DOHH2 (cell line): ENCODE results near the gene CUL7.
A peak's percentile ranks its signal among the peaks of the same experiment; 100 is the strongest.

ENCODE experiments used
- H3F3A ChIP-seq: fragments of 200-600 bp; sonication (generic), shearing (Covaris generic); 2 replicates; pipeline ENCODE4 v1.6.0; 2016; ENCODE audit warnings: antibody characterized with exemption, mild to moderate bottlenecking; ENCODE audit not compliant: control insufficient read depth, insufficient read depth
- H3K27ac ChIP-seq: fragments of 200-600 bp; sonication (generic); 2 replicates; pipeline ENCODE4 v1.5.1; 2014; ENCODE audit warnings: low read depth, mild to moderate bottlenecking, low read length, moderate library complexity
- H3K27me3 ChIP-seq: fragments of 200-600 bp; sonication (generic); 2 replicates; pipeline ENCODE4 v1.6.1; 2014; ENCODE audit warnings: mild to moderate bottlenecking, low read length, mixed read lengths; ENCODE audit not compliant: control insufficient read depth
- H3K36me3 ChIP-seq: fragments of 200-600 bp; sonication (generic); 2 replicates; pipeline ENCODE4 v1.6.1; 2014; ENCODE audit warnings: mild to moderate bottlenecking, low read length, moderate library complexity, mixed read lengths; ENCODE audit not compliant: control insufficient read depth
- H3K4me1 ChIP-seq: fragments of 200-600 bp; sonication (generic); 2 replicates; pipeline ENCODE4 v1.6.1; 2014; ENCODE audit warnings: mild to moderate bottlenecking, low read length, mixed read lengths; ENCODE audit not compliant: control insufficient read depth
- H3K4me2 ChIP-seq: fragments of 200-600 bp; sonication (generic); 2 replicates; pipeline ENCODE4 v1.6.0; 2014; ENCODE audit warnings: mild to moderate bottlenecking, low read length, moderate library complexity
- H3K4me3 ChIP-seq: fragments of 200-600 bp; sonication (generic); 2 replicates; pipeline ENCODE4 v1.5.1; 2014; ENCODE audit warnings: mild to moderate bottlenecking, low read length, mixed read lengths
- H3K79me2 ChIP-seq: fragments of 200-600 bp; sonication (generic); 2 replicates; pipeline ENCODE4 v1.6.1; 2014; ENCODE audit warnings: mild to moderate bottlenecking, low read length, mixed read lengths; ENCODE audit not compliant: control insufficient read depth
- H3K9me2 ChIP-seq: fragments of 200-600 bp; sonication (generic); replicated peaks from 2 replicates; pipeline ENCODE4 v1.6.1; 2014; ENCODE audit warnings: mild to moderate bottlenecking, low read length, mixed read lengths; ENCODE audit not compliant: control insufficient read depth
- H3K9me3 ChIP-seq: fragments of 200-600 bp; sonication (generic); 2 replicates; pipeline ENCODE4 v1.6.1; 2014; ENCODE audit warnings: antibody characterized with exemption, low read length, mixed read lengths; ENCODE audit not compliant: control insufficient read depth, insufficient read depth
- H4K20me1 ChIP-seq: fragments of 200-600 bp; sonication (generic); 2 replicates; pipeline ENCODE4 v1.6.0; 2014; ENCODE audit warnings: low read depth, mild to moderate bottlenecking, antibody characterized with exemption, low read length, moderate library complexity; ENCODE audit not compliant: control insufficient read depth, insufficient read depth
- EZH2phosphoT487 ChIP-seq: fragments of 200-600 bp; sonication (generic); IDR thresholded peaks from 2 replicates; pipeline ENCODE4 v1.6.1; 2017; ENCODE audit warnings: borderline replicate concordance, mild to moderate bottlenecking, antibody characterized with exemption, low read length, moderate library complexity, mixed read lengths
- TF ChIP-seq, protein P1 (sequence below): fragments of 200-600 bp; sonication (generic); IDR thresholded peaks from one replicate; pipeline ENCODE4 v1.5.1; 2014; ENCODE audit warnings: antibody characterized with exemption, mild to moderate bottlenecking, low read depth, low read length; ENCODE audit not compliant: poor library complexity, severe bottlenecking

Gene CUL7

GRCh38 chr6:43016943-43017334 lies 36.7 kb downstream of the CUL7 start:
- TF ChIP-seq EZH2phosphoT487 = no peak
- TF ChIP-seq, protein P1, sequence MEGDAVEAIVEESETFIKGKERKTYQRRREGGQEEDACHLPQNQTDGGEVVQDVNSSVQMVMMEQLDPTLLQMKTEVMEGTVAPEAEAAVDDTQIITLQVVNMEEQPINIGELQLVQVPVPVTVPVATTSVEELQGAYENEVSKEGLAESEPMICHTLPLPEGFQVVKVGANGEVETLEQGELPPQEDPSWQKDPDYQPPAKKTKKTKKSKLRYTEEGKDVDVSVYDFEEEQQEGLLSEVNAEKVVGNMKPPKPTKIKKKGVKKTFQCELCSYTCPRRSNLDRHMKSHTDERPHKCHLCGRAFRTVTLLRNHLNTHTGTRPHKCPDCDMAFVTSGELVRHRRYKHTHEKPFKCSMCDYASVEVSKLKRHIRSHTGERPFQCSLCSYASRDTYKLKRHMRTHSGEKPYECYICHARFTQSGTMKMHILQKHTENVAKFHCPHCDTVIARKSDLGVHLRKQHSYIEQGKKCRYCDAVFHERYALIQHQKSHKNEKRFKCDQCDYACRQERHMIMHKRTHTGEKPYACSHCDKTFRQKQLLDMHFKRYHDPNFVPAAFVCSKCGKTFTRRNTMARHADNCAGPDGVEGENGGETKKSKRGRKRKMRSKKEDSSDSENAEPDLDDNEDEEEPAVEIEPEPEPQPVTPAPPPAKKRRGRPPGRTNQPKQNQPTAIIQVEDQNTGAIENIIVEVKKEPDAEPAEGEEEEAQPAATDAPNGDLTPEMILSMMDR = no peak
- H3K9me2 ChIP-seq = no peaks in the 10 kb centered on the region
- H3K4me2 ChIP-seq = no peak overlapping the region
- peaks cover 12% of the 10 kb centered on the region for H3F3A ChIP-seq
- peaks cover 38% of the 10 kb centered on the region for H3K4me1 ChIP-seq
- H3K4me3 ChIP-seq = no peak overlapping the region
- no peaks in the 10 kb centered on the region for H3K27me3 ChIP-seq
- no peaks in the 10 kb centered on the region for H3K9me3 ChIP-seq
- H3K79me2 ChIP-seq = peaks cover 49% of the 10 kb centered on the region
- H4K20me1 ChIP-seq = no peaks in the 10 kb centered on the region
- peaks cover 48% of the 10 kb centered on the region for H3K36me3 ChIP-seq
- H3K27ac ChIP-seq = no peak overlapping the region

DNA sequence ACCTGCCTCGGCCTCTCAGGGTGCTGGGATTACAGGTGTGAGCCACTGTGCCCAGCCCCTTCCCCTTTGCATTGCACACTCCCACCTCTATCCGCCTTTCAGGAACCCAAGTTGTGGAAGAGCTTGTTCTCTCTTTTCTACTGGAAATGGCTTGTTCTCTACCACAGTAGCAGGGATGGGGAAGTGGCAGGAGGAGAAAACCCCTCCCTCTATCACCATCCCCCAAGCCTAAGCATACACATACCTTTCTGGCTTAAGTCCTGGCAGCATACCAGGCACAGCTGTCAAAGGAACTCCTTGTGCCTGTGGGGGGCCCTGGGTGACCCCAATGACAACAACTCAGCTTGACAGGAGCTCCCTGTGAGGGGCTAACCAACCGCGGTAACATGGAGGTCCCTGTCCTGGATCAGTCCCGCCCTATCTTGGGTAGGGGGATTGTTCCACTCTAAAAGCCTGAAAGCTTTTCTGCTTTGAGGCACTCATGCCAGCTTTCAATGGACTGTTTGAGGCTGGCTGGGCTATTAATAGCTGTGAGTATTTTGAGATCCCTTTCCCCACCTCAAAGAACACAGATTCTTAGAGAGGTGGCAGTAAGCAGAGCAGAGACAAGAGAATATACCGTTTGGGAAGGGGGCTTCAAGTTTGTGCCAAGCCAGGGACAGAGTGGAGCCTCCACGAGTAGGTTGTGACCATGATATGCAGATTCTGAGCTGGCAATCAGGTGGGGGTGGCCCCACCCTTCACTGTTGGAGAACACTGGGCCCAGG lies 37.3 kb downstream of the CUL7 start:
- Histone ChIP-seq H3K4me1 (peaks cover 41% of the 10 kb centered on the region), H3K27ac (no peak overlapping the region), H3K9me3 (no peaks in the 10 kb centered on the region), H4K20me1 (no peaks in the 10 kb centered on the region), H3K9me2 (no peaks in the 10 kb centered on the region), H3K79me2 (peaks cover 50% of the 10 kb centered on the region), H3K4me3 (no peak overlapping the region), H3K4me2 (no peak overlapping the region), H3F3A (peaks cover 12% of the 10 kb centered on the region), H3K27me3 (no peaks in the 10 kb centered on the region), H3K36me3 (peaks cover 53% of the 10 kb centered on the region)
- TF ChIP-seq, protein P1 = no peak
- no peak for TF ChIP-seq EZH2phosphoT487

- H3K9me2 ChIP-seq = no peaks in the 10 kb centered on the region
- peak overlapping the region; percentile 81 for H3K4me2 ChIP-seq
- H3K27ac ChIP-seq = peak overlapping the region; percentile 37
- peaks cover 32% of the 10 kb centered on the region for H3K4me1 ChIP-seq
- H3K79me2 ChIP-seq = peaks cover 50% of the 10 kb centered on the region
- H3K36me3 ChIP-seq = peaks cover 62% of the 10 kb centered on the region
- peaks cover 7% of the 10 kb centered on the region for H3F3A ChIP-seq
- no peaks in the 10 kb centered on the region for H3K9me3 ChIP-seq
- TF ChIP-seq, protein P1 = no peak
- no peaks in the 10 kb centered on the region for H4K20me1 ChIP-seq
- H3K27me3 ChIP-seq = no peaks in the 10 kb centered on the region
- H3K4me3 ChIP-seq = peak overlapping the region; percentile 90
Measured at GRCh38 chr6:43014434-43014909, 39.2 kb downstream of the CUL7 start.
